Osteocyte (in vitro differentiated cells): ENCODE measurements around the gene GTPBP8. TPM values are rescaled to one million over a fixed set of nuclear protein-coding genes. Genes with fewer than 3 reads are reported as not detected.

Experiments used
- DNase-seq: peaks from one replicate; pipeline ENCODE4 v3.0.0; 2021; ENCODE audit warnings: mixed read lengths; ENCODE audit not compliant: unreplicated experiment; ENCODE audit errors: extremely low spot score
- H3K27ac Mint-ChIP-seq: one replicate; pipeline ENCODE4 v1.8.0; 2021; ENCODE audit warnings: mild to moderate bottlenecking, mixed read lengths; ENCODE audit not compliant: unreplicated experiment
- H3K27me3 Mint-ChIP-seq: one replicate; pipeline ENCODE4 v1.8.0; 2021; ENCODE audit warnings: mixed read lengths; ENCODE audit not compliant: unreplicated experiment
- H3K36me3 Mint-ChIP-seq: one replicate; pipeline ENCODE4 v1.8.0; 2021; ENCODE audit warnings: mixed read lengths; ENCODE audit not compliant: unreplicated experiment
- H3K4me1 Mint-ChIP-seq: one replicate; pipeline ENCODE4 v1.8.0; 2021; ENCODE audit warnings: mixed read lengths; ENCODE audit not compliant: unreplicated experiment
- H3K4me3 Mint-ChIP-seq: one replicate; pipeline ENCODE4 v1.8.0; 2021; ENCODE audit warnings: mild to moderate bottlenecking, moderate library complexity, mixed read lengths; ENCODE audit not compliant: unreplicated experiment
- H3K9me3 Mint-ChIP-seq: one replicate; pipeline ENCODE4 v1.8.0; 2021; ENCODE audit warnings: mixed read lengths; ENCODE audit not compliant: unreplicated experiment
- total RNA-seq: library from RNA; stranded (reverse); gene quantifications from 2 replicates; pipeline ENCODE4 v1.2.1, GENCODE V29; 2021
- TF ChIP-seq, protein P1 (sequence below): fragments of 200-600 bp; sonication (generic); IDR thresholded peaks from 2 replicates; pipeline ENCODE4 v1.5.0; 2021; ENCODE audit warnings: antibody characterized with exemption, mild to moderate bottlenecking, moderate library complexity

Gene GTPBP8
- total RNA-seq, 1 donor from 2014 or later = 18.2 TPM

DNA sequence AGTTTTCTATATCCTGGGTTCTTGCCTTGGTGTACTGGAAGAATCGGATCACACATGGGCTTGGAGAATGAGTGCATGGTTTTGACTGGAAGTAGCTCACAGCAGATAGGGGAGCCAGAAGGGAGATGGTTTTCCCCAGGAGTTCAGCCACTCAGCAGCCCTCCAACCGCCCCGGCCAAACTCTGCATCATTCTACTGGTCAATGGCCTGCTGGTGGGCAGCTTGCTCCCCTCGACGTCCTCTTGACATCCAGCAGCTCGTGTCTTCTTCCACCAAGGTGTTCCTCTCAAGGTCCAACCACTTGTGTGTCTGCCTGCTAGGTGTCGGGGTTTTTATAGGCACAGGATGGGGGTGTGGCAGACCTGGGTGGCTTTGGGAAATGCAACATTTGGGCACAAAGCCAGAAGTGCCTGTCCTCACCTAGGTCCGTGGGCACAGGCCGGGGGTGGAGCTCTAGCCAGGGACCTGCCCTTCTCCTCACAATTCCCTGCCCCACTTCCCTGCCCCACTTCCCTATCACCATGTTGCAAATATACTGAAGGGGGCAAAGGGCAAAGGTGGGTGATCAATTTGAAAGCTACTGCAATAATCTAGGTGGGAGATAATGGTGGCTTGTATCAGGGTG lies 3.0 kb upstream of the GTPBP8 start:
- DNase-seq = no peak
- TF ChIP-seq, protein P1, sequence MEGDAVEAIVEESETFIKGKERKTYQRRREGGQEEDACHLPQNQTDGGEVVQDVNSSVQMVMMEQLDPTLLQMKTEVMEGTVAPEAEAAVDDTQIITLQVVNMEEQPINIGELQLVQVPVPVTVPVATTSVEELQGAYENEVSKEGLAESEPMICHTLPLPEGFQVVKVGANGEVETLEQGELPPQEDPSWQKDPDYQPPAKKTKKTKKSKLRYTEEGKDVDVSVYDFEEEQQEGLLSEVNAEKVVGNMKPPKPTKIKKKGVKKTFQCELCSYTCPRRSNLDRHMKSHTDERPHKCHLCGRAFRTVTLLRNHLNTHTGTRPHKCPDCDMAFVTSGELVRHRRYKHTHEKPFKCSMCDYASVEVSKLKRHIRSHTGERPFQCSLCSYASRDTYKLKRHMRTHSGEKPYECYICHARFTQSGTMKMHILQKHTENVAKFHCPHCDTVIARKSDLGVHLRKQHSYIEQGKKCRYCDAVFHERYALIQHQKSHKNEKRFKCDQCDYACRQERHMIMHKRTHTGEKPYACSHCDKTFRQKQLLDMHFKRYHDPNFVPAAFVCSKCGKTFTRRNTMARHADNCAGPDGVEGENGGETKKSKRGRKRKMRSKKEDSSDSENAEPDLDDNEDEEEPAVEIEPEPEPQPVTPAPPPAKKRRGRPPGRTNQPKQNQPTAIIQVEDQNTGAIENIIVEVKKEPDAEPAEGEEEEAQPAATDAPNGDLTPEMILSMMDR = no peak
- Mint-ChIP-seq H3K27ac (no peak overlapping the region), H3K4me3 (no peak overlapping the region), H3K27me3 (peaks cover 15% of the 10 kb centered on the region), H3K9me3 (no peaks in the 10 kb centered on the region), H3K36me3 (no peaks in the 10 kb centered on the region), H3K4me1 (peaks cover 19% of the 10 kb centered on the region)

DNA sequence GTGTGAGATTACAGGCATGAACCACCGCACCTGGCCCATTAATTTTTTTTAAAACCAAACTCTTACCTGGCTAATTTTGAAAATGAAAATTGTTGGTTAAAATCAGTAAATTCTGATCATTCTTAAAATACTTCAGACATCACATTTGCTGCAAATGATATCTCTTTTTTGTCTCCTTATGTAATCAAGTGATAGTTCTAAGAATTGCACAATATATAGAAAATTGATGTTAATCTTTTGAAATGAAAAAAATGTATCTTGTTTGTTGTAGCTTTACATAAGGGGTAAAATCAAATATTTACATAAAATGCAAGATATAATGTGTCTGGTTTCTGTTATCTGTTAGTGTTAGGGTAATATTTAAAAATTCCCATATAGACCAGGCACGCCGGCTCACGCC lies 5.0 kb downstream of the GTPBP8 start:
- TF ChIP-seq, protein P1 = no peak
- Mint-ChIP-seq H3K27me3 (no peaks in the 10 kb centered on the region), H3K4me3 (no peak overlapping the region), H3K36me3 (peaks cover 34% of the 10 kb centered on the region), H3K4me1 (peaks cover 24% of the 10 kb centered on the region), H3K9me3 (no peaks in the 10 kb centered on the region), H3K27ac (no peak overlapping the region)
- DNase-seq = no peak

DNA sequence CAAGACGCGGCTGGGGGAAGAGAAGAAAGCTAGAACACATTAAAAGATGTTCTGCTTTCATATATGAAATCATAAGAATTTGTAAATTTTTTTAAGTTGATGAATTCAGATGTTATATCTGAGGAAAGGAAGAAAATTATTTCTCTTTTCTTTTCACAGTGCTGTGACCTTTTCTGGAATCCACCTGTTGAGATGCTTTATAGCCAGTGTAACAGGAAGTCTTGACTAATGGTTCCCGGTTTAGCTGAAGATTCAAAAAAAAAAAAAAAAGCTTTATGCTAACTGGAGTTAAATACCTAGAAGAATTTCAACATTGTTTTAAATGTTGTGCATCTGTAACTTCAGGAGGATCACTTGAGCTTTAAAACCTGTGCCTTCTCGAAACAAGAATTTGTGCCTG lies 9.9 kb downstream of the GTPBP8 start:
- H3K4me3 Mint-ChIP-seq = no peak overlapping the region
- H3K4me1 Mint-ChIP-seq = no peaks in the 10 kb centered on the region
- H3K9me3 Mint-ChIP-seq = no peaks in the 10 kb centered on the region
- H3K36me3 Mint-ChIP-seq = peaks cover 43% of the 10 kb centered on the region
- DNase-seq = no peak
- H3K27ac Mint-ChIP-seq = no peak overlapping the region
- H3K27me3 Mint-ChIP-seq = no peaks in the 10 kb centered on the region
- TF ChIP-seq, protein P1 = no peak

DNA sequence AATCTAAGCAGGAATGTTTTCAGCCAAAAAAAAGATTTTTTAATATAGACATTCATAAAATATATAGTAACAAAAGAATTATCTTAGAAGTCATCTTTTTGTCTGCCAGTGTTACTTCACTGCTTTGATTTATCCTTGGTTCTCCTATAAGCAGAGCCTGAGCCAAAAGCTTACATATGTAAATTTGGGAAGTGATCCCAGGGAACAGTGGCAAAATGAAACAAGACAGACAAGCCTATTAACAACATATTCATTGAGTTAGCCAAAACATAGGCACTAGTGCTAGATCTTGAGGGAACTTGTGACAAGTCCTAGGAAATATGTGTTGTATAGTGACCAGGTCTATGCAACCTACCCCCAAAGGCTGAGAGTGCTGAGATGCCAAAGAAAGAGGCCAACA lies 11.3 kb downstream of the GTPBP8 start:
- TF ChIP-seq, protein P1 = no peak
- H3K27me3 Mint-ChIP-seq = no peaks in the 10 kb centered on the region
- no peaks in the 10 kb centered on the region for H3K4me1 Mint-ChIP-seq
- no peak for DNase-seq
- peaks cover 50% of the 10 kb centered on the region for H3K36me3 Mint-ChIP-seq
- no peaks in the 10 kb centered on the region for H3K9me3 Mint-ChIP-seq
- no peak overlapping the region for H3K27ac Mint-ChIP-seq
- H3K4me3 Mint-ChIP-seq = no peak overlapping the region

DNA sequence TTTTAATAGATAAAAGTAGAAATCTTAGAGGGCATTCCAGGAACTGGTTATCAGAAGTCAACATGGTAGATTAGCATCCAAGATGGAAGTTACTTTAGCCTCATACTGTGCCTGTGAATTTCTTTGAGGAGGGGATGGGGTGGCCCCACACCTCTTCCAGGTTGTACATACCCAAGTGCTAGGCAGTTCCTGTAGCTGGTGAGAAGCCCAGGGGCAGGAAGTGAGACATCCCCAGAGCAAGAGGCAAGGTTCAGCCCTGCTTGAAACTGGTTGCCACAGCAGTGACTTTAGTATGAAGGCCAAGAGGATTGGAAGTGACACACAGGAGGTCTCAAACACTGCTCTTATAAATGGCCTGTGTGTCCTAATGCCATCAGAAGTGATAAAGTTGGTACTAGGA lies 11.9 kb downstream of the GTPBP8 start:
- Mint-ChIP-seq H3K27me3 (no peaks in the 10 kb centered on the region), H3K4me3 (no peak overlapping the region), H3K36me3 (peaks cover 56% of the 10 kb centered on the region)

More for the DNA sequence above, 11.9 kb downstream of the GTPBP8 start:
- Mint-ChIP-seq H3K9me3 (no peaks in the 10 kb centered on the region), H3K27ac (no peak overlapping the region), H3K4me1 (no peaks in the 10 kb centered on the region)
- TF ChIP-seq, protein P1 = no peak
- no peak for DNase-seq
